ENCODE measurements around the gene LYZL1.

Gene LYZL1

GRCh38 chr10:29254123-29255046, 34.5 kb upstream of the LYZL1 start:
- no peaks in the 10 kb centered on the region for H3K4me1 Mint-ChIP-seq
- no peak overlapping the region for H3K4me3 Mint-ChIP-seq
- H3K27ac Mint-ChIP-seq = no peak overlapping the region
- no peak for DNase-seq
- no peaks in the 10 kb centered on the region for H3K36me3 Mint-ChIP-seq
- H3K27me3 Mint-ChIP-seq = peaks cover 11% of the 10 kb centered on the region
- no peaks in the 10 kb centered on the region for H3K9me3 Mint-ChIP-seq
- CTCF ChIA-PET = no interaction called here

- DNase-seq = no peak
These were observed 33.8 kb upstream of the LYZL1 start for GRCh38 chr10:29255104-29255503.

DNA sequence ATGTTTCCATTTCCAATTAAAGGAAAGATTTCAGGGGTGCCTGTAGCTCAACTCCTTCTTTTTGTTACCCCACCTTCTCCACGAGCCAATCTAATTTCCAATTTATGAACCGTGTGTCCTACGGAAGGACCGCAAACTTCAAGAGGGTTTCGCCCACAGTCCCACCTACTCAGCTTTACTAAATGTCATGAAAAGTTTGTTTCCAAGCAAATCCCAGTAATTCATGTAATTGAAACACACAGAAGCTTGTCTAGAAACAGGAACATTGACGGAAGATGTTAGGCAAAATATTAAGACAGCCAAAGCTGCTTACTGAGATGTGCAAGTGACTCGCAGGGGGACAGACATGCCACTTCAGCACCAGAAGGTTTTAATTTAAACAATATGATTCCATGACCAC, 32.9 kb upstream of the LYZL1 start:
- CTCF ChIA-PET = interaction anchor here (1.2 kb wide), 1 partner anchor 125 kb away, joined by 3 read pairs; no protein-coding TSS in a partner anchor
- no peak overlapping the region for H3K27ac Mint-ChIP-seq
- no peak for DNase-seq
- no peaks in the 10 kb centered on the region for H3K9me3 Mint-ChIP-seq
- no peaks in the 10 kb centered on the region for H3K36me3 Mint-ChIP-seq
- no peaks in the 10 kb centered on the region for H3K4me1 Mint-ChIP-seq
- H3K4me3 Mint-ChIP-seq = no peak overlapping the region
- H3K27me3 Mint-ChIP-seq = peaks cover 11% of the 10 kb centered on the region

More at GRCh38 chr10:29255104-29255503, 33.8 kb upstream of the LYZL1 start:
- Mint-ChIP-seq H3K4me1 (no peaks in the 10 kb centered on the region), H3K27ac (no peak overlapping the region), H3K9me3 (no peaks in the 10 kb centered on the region), H3K36me3 (no peaks in the 10 kb centered on the region), H3K27me3 (peaks cover 11% of the 10 kb centered on the region), H3K4me3 (no peak overlapping the region)
- CTCF ChIA-PET = no interaction called here

DNA sequence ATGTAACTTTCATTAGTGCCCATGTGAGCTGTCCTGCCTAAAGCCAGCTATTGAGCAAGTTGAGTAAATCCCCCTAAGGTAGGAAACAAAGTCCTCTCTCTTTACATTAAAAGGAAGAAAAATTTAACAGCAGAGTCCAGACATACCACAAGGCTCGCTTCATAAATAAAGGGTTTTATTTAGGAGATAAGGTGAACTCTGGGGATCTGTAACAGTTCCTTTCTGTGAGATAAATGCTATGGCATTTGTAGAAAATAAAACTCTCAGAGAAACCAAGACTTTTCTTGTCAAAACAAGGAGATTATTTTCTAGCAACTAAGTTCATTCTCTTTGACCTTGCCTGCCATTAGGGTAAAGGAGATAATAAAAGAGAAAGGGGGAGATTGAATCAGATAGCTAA, 32.3 kb upstream of the LYZL1 start:
- no peaks in the 10 kb centered on the region for H3K36me3 Mint-ChIP-seq
- no peak for DNase-seq
- no peaks in the 10 kb centered on the region for H3K4me1 Mint-ChIP-seq
- H3K9me3 Mint-ChIP-seq = no peaks in the 10 kb centered on the region
- peaks cover 11% of the 10 kb centered on the region for H3K27me3 Mint-ChIP-seq
- H3K27ac Mint-ChIP-seq = no peak overlapping the region
- CTCF ChIA-PET = interaction anchor here (1.2 kb wide), 1 partner anchor 126 kb away, joined by 3 read pairs; no protein-coding TSS in a partner anchor
- H3K4me3 Mint-ChIP-seq = no peak overlapping the region

DNA sequence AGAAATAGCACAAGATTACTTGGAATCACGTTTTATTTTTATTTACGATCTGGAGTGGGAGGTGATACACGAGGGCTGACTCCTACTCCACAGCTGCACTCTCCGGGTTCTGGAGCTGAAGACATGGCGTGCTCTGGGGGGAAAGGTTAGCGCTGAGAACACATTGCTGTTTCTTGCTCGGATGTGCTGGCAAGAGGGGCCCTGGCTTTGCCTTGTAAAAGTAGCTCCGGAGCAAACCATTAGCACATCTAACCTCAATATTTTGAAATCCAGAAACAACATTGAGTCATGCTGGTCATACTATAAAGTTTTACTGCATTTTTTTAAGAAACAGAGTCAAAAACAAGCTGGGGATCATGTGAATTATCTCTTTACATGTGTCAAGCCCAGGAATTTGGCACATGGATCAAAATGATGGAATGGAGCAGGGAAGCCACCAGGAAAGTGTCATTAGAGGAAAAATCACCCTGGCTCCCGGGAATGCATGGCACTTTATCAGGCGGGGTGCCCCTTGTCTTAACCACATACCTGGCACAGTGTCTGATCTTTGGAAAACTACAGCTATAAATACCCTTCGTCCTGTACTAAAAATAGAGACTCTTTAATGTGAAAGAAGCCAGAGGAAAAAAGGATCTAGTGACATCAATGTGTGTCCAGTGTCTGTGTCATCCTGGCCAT, 31.6 kb upstream of the LYZL1 start:
- Mint-ChIP-seq H3K4me1 (no peaks in the 10 kb centered on the region), H3K9me3 (no peaks in the 10 kb centered on the region), H3K4me3 (no peak overlapping the region), H3K36me3 (no peaks in the 10 kb centered on the region), H3K27me3 (peaks cover 11% of the 10 kb centered on the region), H3K27ac (no peak overlapping the region)
- CTCF ChIA-PET = no interaction called here
- DNase-seq = no peak

DNA sequence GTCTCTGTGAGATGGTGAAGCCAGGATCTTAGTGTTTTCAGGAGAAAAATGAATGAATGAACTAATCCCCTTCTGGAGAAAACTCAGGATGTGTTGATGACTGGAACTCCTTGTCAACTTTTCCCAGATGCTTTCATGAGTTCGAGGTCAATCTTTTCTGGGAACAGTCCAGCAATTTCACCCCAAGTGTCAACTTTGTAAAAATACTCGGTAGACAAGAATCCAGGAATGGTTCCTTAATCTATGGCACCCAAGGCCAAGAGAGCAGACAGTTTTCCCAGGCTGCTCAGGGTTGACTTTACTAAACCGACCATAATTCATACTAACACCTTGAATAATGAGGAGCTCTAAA, 31.1 kb upstream of the LYZL1 start:
- CTCF ChIA-PET = no interaction called here
- no peak overlapping the region for H3K4me3 Mint-ChIP-seq
- H3K27me3 Mint-ChIP-seq = peaks cover 12% of the 10 kb centered on the region
- H3K4me1 Mint-ChIP-seq = no peaks in the 10 kb centered on the region
- no peak for DNase-seq
- H3K27ac Mint-ChIP-seq = no peak overlapping the region
- no peaks in the 10 kb centered on the region for H3K36me3 Mint-ChIP-seq
- H3K9me3 Mint-ChIP-seq = no peaks in the 10 kb centered on the region

DNA sequence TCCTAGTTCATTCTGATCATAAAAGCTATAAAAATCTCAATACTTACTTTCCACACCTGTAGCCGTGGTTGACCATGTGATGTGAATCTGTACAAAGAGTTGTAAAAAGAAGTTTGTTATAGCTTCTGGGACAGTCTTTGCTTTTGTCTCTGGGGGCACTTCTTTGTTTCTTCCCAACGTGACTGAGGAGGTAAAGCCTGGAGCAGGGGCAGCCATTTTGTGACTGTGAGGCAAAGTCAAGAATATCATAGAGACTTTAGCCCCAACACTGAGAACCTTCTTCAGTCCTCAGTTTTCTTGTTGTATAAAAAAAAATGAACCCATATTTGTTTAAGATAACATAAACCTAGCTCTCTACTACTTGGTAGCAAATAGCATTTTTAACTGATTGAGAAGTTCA, 29.4 kb upstream of the LYZL1 start:
- H3K9me3 Mint-ChIP-seq = no peaks in the 10 kb centered on the region
- no peak overlapping the region for H3K27ac Mint-ChIP-seq
- CTCF ChIA-PET = no interaction called here
- no peak overlapping the region for H3K4me3 Mint-ChIP-seq
- H3K36me3 Mint-ChIP-seq = no peaks in the 10 kb centered on the region
- no peak for DNase-seq
- no peaks in the 10 kb centered on the region for H3K4me1 Mint-ChIP-seq
- H3K27me3 Mint-ChIP-seq = peaks cover 12% of the 10 kb centered on the region

DNA sequence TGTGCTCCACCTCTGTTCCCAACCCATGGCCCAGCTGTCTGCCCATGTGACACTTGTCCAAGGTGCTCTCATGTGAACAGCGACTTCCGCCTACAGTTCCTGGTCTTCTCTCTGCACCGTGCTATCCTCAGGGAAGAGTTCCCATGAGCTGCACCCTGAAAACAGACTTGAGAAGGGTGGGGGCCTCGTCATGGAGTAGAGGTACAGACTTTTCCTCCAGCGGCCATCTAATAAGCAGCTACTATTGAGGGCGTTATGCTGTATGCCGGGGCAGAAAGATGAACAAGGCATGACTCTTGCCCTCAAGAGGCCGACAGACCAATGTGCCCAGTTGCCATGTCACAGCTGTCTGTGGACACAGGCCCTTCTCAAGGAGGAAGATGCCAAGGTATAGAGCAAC, 25.4 kb upstream of the LYZL1 start:
- no peaks in the 10 kb centered on the region for H3K9me3 Mint-ChIP-seq
- DNase-seq = no peak
- H3K36me3 Mint-ChIP-seq = no peaks in the 10 kb centered on the region
- H3K27ac Mint-ChIP-seq = no peak overlapping the region
- H3K4me1 Mint-ChIP-seq = no peaks in the 10 kb centered on the region
- peaks cover 9% of the 10 kb centered on the region for H3K27me3 Mint-ChIP-seq
- H3K4me3 Mint-ChIP-seq = no peak overlapping the region
- CTCF ChIA-PET = no interaction called here

GRCh38 chr10:29265210-29265768, 23.6 kb upstream of the LYZL1 start:
- CTCF ChIA-PET = no interaction called here
- Mint-ChIP-seq H3K9me3 (no peaks in the 10 kb centered on the region), H3K27me3 (peaks cover 9% of the 10 kb centered on the region)

DNA sequence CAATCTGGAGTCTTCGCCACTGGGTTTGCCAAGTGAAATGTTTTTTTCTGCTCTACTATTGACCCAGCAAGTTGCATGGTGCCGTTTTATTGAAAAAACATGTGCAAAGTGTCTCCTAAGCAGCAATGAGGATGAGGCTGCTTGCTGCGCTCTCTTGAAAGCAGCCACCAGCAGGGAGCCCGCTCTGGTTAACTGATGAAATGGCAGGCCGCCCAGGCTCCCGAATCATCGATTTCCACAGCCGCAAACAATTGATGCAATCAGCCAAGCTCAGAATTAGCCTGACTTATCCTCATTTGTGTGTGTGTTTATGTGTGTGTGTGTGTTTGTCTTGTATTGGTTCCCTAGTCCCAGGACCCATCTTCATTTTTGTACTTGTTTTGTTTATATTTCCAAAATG, 22.2 kb upstream of the LYZL1 start:
- CTCF ChIA-PET = no interaction called here
- Mint-ChIP-seq H3K27me3 (peaks cover 9% of the 10 kb centered on the region), H3K4me1 (no peaks in the 10 kb centered on the region), H3K27ac (no peak overlapping the region), H3K36me3 (no peaks in the 10 kb centered on the region), H3K4me3 (no peak overlapping the region), H3K9me3 (no peaks in the 10 kb centered on the region)
- DNase-seq = no peak

More at GRCh38 chr10:29265210-29265768, 23.6 kb upstream of the LYZL1 start:
- Mint-ChIP-seq H3K4me3 (no peak overlapping the region), H3K4me1 (no peaks in the 10 kb centered on the region), H3K27ac (no peak overlapping the region), H3K36me3 (no peaks in the 10 kb centered on the region)
- no peak for DNase-seq

DNA sequence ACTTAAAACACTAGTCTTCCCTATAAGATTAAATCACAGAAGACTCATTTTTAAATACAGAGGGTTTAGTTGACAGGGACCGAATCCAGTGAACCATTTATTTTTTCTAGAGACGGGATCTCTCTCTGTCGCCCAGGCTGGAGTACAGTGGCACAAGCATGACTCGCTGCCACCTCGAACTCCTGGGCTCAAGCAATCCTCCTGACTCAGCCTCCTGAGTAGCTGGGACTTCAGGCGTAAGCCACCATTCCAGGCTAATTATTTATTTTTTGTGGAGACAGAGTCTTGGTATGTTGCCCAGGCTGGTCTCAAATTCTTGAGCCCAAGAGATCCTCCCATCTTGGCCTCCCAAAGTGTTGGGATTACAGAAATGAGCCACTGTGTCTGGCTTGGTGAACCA, 20.9 kb upstream of the LYZL1 start:
- Mint-ChIP-seq H3K4me1 (no peaks in the 10 kb centered on the region), H3K27ac (no peak overlapping the region), H3K9me3 (no peaks in the 10 kb centered on the region), H3K4me3 (no peak overlapping the region), H3K27me3 (peaks cover 4% of the 10 kb centered on the region), H3K36me3 (no peaks in the 10 kb centered on the region)
- no peak for DNase-seq
- CTCF ChIA-PET = no interaction called here

- no peak for DNase-seq
- Mint-ChIP-seq H3K36me3 (no peaks in the 10 kb centered on the region), H3K4me1 (no peaks in the 10 kb centered on the region), H3K27me3 (no peaks in the 10 kb centered on the region), H3K4me3 (no peak overlapping the region), H3K27ac (no peak overlapping the region), H3K9me3 (no peaks in the 10 kb centered on the region)
- CTCF ChIA-PET = no interaction called here
These were observed 19.4 kb upstream of the LYZL1 start for GRCh38 chr10:29269486-29269885.

DNA sequence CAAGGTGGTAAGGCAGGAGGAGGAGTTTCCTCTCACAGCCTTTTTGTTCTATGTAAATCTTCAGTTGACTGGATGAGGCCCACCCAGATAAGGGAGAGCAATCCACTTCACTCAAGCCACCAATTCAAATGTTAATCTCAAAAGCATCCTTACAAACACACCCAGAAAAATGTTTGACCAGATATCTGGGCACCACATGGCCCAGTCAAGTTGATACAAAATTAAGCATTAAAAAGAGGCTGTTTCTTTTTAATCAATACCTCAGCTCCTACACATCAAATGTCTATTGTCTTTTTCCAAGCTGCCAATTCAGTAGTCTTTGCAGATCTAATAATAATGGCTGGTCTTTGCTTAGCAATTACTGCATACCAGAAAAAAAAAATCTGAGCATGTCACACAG, 18.0 kb upstream of the LYZL1 start:
- no peaks in the 10 kb centered on the region for H3K9me3 Mint-ChIP-seq
- CTCF ChIA-PET = no interaction called here
- H3K4me3 Mint-ChIP-seq = no peak overlapping the region
- DNase-seq = no peak
- no peaks in the 10 kb centered on the region for H3K4me1 Mint-ChIP-seq
- H3K36me3 Mint-ChIP-seq = no peaks in the 10 kb centered on the region
- no peak overlapping the region for H3K27ac Mint-ChIP-seq
- H3K27me3 Mint-ChIP-seq = no peaks in the 10 kb centered on the region

DNA sequence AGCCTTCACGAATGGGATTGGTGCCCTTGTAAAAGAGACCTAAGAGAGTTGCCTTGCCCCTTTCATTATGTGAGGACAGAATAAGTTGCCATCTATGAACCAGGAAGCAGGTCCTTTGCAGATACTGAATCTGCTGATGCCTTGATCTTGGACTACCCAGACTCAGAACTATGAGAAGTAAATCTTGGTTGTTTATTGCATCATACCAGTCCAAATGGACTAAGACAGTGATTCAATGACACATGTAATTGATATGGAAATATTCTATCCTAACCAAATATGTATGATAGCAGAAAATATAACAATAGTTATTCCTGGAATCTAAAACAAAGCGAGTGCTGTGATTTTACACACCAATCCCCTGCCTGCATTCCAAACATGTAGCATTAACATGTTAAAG, 17.0 kb upstream of the LYZL1 start:
- H3K36me3 Mint-ChIP-seq = no peaks in the 10 kb centered on the region

DNA sequence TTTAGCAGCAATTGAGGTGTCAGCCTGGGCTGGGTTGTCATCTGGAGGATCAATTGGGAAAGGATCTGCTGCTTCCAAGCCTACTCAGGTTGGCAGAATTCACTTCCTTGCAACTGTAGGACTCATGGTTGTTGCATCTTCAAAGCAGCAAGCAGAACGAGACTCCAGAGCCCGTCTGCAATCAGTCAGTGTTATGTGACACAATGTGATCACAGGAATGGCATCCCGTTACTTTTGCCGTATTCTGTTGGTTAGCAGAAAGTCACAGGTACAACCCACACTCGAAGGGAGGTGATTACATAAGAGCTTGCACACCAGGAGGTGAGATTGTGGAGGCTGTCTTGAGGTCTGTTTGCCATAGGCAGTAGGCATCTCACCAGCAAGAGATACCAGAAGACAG, 15.4 kb upstream of the LYZL1 start:
- no peak overlapping the region for H3K4me3 Mint-ChIP-seq
- CTCF ChIA-PET = no interaction called here

More for the DNA sequence above, 17.0 kb upstream of the LYZL1 start:
- DNase-seq = no peak
- Mint-ChIP-seq H3K9me3 (no peaks in the 10 kb centered on the region), H3K4me3 (no peak overlapping the region), H3K27ac (no peak overlapping the region), H3K27me3 (no peaks in the 10 kb centered on the region), H3K4me1 (no peaks in the 10 kb centered on the region)
- CTCF ChIA-PET = no interaction called here

More for the DNA sequence above, 15.4 kb upstream of the LYZL1 start:
- no peaks in the 10 kb centered on the region for H3K4me1 Mint-ChIP-seq
- no peak for DNase-seq
- no peaks in the 10 kb centered on the region for H3K36me3 Mint-ChIP-seq
- H3K9me3 Mint-ChIP-seq = no peaks in the 10 kb centered on the region
- H3K27ac Mint-ChIP-seq = no peak overlapping the region
- no peaks in the 10 kb centered on the region for H3K27me3 Mint-ChIP-seq

All from activated naive CD4-positive, alpha-beta T cell treated with anti-CD3 and anti-CD28 coated beads, Interleukin-2, amount 10 ng/mL, durations not matched to agents 7 days and 5 days (primary cell).